UCSD-AML1 (cell line): ENCODE results near the gene PRIMA1.

ENCODE experiments used
- DNase-seq: peaks from one replicate; lab custom pipeline; 2025; ENCODE audit not compliant: unreplicated experiment; lab: John Stamatoyannopoulos, UW

Gene PRIMA1

GRCh38 chr14:93713726-93714405, 74.4 kb downstream of the PRIMA1 start:
- DNase-seq, result no peak

GRCh38 chr14:93712838-93713724, 75.2 kb downstream of the PRIMA1 start:
- DNase-seq, result no peak

GRCh38 chr14:93712079-93712837, 76.0 kb downstream of the PRIMA1 start:
- no peak for DNase-seq

- no peak for DNase-seq
Measured at GRCh38 chr14:93709249-93709648, 79.0 kb downstream of the PRIMA1 start.

- no peak for DNase-seq
Measured at GRCh38 chr14:93708800-93709199, 79.5 kb downstream of the PRIMA1 start.

DNA sequence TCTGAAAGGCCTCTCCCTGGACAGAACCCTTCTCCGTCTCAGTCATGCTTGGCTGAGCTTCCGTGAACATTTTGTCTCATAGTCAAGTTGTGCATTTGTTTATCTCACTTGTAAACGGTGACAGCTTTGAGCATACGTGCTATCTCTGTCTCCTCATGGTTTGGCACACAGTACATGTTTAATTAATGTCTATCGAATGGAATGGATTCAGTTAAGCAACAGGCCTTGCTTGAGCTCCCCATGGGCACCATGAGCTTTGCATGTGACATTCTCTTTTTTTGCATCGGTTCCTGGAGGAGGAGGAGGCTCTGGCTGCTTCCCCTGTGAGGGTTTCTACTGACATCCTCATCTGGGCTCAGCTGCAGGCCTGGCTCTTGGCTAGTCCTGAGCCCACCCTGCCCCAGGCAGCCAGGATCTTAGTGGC, 80.0 kb downstream of the PRIMA1 start:
- DNase-seq, result no peak

DNA sequence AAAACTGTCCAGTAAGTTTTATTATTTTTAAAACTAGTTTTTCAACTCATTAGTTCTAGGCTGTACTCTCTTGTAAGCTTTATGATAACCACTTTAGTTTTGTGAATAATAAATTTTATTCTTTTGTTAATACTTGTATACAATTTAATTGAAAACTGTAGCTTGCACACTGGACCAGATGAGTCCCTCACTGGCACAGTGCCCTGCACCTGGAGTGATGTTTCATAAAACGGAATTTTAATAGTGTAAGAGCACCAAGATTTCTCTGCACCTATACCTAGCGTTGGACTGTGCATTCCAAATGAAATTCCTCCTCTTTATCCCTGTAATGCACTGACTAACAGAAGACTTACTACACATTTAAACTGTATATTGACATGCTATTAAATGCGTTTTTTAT, 80.8 kb downstream of the PRIMA1 start:
- no peak for DNase-seq

DNA sequence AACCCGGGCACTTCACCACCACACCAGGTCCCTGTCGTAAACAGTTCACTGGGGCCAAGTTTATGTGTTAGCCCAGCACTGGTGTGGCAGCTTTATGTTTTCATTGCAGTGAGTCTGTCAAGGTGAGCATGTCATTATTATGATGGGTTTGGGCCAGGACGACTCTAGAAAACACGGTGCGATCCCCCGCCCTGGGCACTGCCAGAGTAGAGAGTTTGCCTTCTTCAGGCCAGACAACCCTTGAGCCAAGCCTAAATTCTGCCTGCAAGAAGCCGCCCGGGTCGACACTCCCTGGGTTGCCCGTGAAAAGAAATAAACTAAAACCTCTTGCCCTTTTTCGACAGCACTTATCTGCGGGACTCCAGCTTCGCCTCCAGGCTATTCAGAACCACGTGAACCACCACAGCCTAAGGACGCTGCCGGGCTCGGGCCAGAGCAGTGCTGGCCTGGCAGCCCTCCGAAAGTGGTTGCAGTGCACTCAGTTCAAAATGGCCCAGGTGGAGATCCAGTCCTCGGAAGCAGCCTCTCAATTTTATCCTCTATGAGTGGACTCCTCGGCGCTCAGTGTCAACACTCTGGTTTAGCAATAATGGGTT, 81.8 kb downstream of the PRIMA1 start:
- no peak for DNase-seq

GRCh38 chr14:93705513-93706156, 82.7 kb downstream of the PRIMA1 start:
- DNase-seq, result no peak

DNA sequence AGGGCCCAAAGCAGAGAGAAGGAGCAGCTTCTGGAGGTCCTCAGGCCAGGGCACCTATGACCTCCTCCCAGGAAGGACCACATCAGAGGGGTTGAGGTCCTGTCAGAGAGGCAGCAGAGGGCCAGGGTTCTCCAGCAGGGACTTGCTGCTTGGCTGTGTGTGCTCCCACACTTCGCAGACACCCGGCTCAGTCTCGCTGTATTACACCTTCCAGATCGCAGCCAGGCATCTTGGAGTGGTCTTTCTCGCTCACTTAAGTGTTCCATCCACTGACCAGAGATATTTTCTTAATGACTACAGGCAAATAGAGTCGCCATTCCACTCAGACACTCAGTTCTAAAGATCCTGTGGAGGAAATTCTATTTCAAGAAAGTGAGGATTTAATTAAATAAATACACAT, 84.3 kb downstream of the PRIMA1 start:
- DNase-seq, result no peak

DNA sequence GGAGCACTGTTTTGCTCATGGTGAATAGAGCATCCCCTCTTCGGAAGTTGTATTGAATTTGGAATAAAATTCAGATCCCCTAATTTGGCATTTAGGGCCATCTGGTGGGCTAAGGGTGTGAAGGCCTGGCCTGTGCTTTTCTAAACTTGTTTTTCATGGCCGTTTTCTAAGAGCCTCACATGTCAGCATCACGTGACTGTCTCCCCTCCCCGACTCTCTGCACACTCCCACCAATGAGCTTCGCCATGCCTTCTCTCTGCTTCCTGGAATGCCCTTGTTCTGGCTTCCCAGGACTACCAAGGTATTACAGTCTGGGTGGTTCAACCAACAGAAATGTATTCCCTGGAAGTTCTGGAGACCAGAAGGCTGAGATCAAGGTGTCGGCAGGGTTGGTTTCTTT, 85.3 kb downstream of the PRIMA1 start:
- no peak for DNase-seq

- no peak for DNase-seq
Measured at GRCh38 chr14:93701562-93701961, 86.7 kb downstream of the PRIMA1 start.

GRCh38 chr14:93700928-93701327, 87.4 kb downstream of the PRIMA1 start:
- no peak for DNase-seq

DNA sequence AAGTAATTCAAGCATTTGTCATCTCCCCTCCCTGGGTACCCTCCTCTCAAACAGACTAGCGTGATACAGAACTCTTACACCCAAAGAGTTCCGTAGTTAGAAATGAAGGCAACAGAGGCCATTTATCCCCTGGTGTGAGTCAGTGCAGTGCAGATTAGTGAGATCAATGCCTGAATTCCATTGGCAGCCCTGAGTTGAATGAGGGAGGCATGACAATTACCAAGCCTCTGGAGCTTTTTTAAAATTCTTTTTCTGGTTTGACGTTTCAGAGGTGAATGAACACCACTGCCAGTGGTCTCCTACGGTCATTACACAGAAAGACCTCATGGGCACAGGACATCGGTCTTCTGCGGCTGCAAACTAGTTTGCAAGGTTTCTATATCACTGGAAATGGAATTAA, 94.4 kb downstream of the PRIMA1 start:
- no peak for DNase-seq

DNA sequence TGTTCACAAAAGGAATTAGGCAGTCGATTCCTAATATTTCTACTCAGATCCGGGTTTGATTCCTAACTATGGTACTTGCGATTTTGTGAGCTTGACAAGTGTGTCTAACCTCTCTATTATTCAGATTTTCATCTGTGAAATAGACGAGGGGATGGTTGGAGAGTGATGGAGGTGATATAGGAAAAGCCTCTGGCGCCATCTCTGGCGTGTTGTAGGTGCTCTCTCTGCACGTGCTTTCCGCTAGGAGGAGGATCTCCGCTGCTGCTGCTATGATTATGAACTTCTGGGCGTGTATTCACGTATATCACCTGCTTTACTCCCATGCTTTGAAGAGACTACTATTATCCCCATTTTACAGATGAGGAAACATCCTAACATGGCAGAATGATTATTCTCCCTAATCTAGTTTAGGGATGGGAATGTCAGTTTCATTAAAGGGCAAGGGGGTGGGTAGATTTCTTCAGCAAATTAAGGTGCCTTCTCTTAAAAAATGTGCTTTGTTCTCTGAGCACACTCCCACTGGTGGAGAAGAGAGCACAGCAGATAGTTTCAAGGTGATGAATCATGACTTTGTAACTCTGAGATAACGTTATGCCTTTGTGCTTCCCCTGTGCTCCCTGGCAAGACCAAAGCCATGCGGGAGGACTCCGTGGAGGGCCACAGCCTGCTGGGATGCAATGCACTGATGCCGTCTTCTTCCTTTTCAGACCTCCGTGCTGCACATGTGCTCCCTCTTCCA, 97.1 kb downstream of the PRIMA1 start:
- no peak for DNase-seq

DNA sequence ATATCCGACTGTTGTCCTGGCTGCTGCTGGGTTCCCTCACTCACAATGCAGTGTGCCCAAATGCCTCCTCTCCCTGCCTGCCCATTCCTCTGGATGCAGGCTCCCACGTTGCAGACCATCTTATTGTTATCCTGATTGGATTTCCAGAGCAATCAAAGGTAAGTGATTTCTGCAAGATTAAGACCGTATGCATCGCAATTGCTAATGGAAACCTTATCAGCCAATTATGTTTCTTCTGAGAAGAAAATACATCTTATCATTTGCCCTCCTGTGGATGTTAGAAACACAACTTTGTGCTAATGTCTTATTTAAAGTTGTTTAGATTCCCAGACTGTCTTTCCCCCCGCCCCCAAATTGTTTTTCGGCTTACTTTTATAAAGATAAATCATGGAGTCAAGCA, 98.1 kb downstream of the PRIMA1 start:
- no peak for DNase-seq

DNA sequence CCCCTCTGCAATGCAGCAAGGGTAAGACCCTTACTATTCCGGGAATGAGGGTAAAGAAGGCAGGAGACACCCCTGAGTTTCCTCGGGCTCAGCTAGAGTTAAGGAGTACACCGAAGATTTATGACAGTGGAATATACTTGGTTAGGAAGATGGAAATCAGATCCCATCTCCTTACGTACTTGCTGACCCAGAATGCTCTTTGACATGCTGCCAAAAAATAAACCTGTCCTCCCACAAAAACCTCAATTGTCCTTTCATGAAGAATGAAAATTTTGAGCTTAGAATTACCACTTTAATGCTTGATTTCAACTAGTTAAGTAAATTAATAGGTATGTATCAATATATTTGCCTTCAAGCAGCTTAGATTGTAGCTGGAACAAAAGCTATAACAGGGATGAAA, 99.5 kb downstream of the PRIMA1 start:
- no peak for DNase-seq

DNA sequence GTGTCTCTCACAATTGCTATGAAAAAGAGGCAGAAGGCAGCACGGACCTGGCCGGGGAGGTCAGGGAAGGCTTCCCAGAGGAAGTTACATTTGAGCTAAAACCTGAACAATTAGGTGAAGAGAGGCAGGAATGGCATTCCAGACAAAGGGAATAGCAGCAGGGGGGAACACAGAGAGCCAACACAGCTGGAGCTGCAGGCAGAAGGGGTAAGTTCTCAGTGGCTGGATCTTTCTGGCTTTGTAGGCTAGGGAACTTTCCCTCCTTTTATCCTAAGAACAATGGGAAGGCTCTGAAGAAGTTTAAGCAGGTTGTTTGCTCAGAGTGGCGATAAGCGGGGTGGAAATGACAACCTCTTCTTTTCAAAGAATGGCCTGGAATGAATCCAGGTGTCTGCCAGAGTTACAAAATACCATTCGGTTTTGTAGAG, 100.0 kb downstream of the PRIMA1 start:
- no peak for DNase-seq

DNA sequence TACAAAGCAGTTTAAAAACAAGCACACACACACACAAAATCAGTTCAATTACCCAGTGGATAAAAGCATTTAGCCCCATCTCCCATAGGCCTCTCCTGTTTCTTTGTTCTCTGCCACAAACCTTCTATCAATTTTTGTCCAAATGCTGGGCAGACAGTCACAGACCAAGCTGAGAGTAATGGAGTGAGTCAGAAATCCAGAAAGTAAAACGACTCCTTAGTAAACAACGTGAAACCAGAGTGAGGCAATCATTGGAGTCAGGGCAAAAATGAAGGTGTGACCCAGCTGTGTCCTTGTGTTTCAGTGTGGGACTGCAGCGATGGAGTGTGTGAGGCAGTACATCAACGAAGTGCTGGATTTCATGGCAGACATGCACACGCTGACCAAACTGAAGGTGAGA, 102.0 kb downstream of the PRIMA1 start:
- no peak for DNase-seq
